ENCODE data around the gene MRPL44.
A peak's percentile ranks its signal among the peaks of the same experiment; 100 is the strongest.

Gene MRPL44

GRCh38 chr2:224009605-224010315, 52.5 kb downstream of the MRPL44 start:
- H2BK120ac ChIP-seq (ENCODE audit: low read depth, low read length), result no peak overlapping the region
- no peak overlapping the region for H3K4me3 ChIP-seq (ENCODE audit: low read length)
- H4K5ac ChIP-seq (ENCODE audit: low read length), result no peak overlapping the region
- H3K56ac ChIP-seq (ENCODE audit: low read length), result no peak overlapping the region
- no CpG with 5 or more reads among the region's 5 CpGs for WGBS (ENCODE audit: extremely low coverage, insufficient coverage, low lambda C conversion rate)
- no peak overlapping the region for H3K4me2 ChIP-seq (ENCODE audit: low read length)
- H3K18ac ChIP-seq (ENCODE audit: low read length), result no peak overlapping the region
- H3K27me3 ChIP-seq (ENCODE audit: insufficient read depth, low read length, poor library complexity), result no peaks in the 10 kb centered on the region
- H3K79me1 ChIP-seq (ENCODE audit: low read length), result peaks cover 20% of the 10 kb centered on the region
- no peak overlapping the region for H3K27ac ChIP-seq (ENCODE audit: low read depth, low read length)
- no peak overlapping the region for H2BK15ac ChIP-seq (replicated peaks; ENCODE audit: low read depth)
- H3K4ac ChIP-seq (ENCODE audit: low read depth, low read length), result no peak overlapping the region
- peaks cover 72% of the 10 kb centered on the region for H3K79me2 ChIP-seq (ENCODE audit: control insufficient read depth, insufficient read depth, low read length)
- peaks cover 2% of the 10 kb centered on the region for H3K4me1 ChIP-seq (ENCODE audit: control insufficient read depth, low read depth, low read length)
- peaks cover 1% of the 10 kb centered on the region for H3K36me3 ChIP-seq (ENCODE audit: control insufficient read depth, insufficient read depth, low read length)
- H2AK5ac ChIP-seq (ENCODE audit: low read length), result no peak overlapping the region
- no peak overlapping the region for H2BK5ac ChIP-seq (ENCODE audit: low read length)
- no peak for DNase-seq
- no peak overlapping the region for H4K8ac ChIP-seq (ENCODE audit: low read depth, low read length)
- H3K23ac ChIP-seq (ENCODE audit: low read length), result no peak overlapping the region
- no peak overlapping the region for H3K9ac ChIP-seq (ENCODE audit: low read length)

- WGBS (ENCODE audit: extremely low coverage, insufficient coverage, low lambda C conversion rate), result no CpG with 5 or more reads among the region's 1 CpG
- Histone ChIP-seq H3K36me3 (ENCODE audit: control insufficient read depth, insufficient read depth, low read length) (peaks cover 1% of the 10 kb centered on the region), H3K4ac (ENCODE audit: low read depth, low read length) (no peak overlapping the region), H3K79me1 (ENCODE audit: low read length) (peaks cover 18% of the 10 kb centered on the region), H3K27ac (ENCODE audit: low read depth, low read length) (no peak overlapping the region), H3K4me3 (ENCODE audit: low read length) (no peak overlapping the region), H2BK15ac (replicated peaks; ENCODE audit: low read depth) (no peak overlapping the region), H2AK5ac (ENCODE audit: low read length) (no peak overlapping the region), H3K18ac (ENCODE audit: low read length) (no peak overlapping the region), H3K56ac (ENCODE audit: low read length) (no peak overlapping the region), H3K9ac (ENCODE audit: low read length) (no peak overlapping the region), H3K4me1 (ENCODE audit: control insufficient read depth, low read depth, low read length) (peaks cover 2% of the 10 kb centered on the region), H3K23ac (ENCODE audit: low read length) (no peak overlapping the region), H3K27me3 (ENCODE audit: insufficient read depth, low read length, poor library complexity) (no peaks in the 10 kb centered on the region), H4K5ac (ENCODE audit: low read length) (no peak overlapping the region), H3K79me2 (ENCODE audit: control insufficient read depth, insufficient read depth, low read length) (peaks cover 73% of the 10 kb centered on the region), H4K8ac (ENCODE audit: low read depth, low read length) (no peak overlapping the region), H3K4me2 (ENCODE audit: low read length) (no peak overlapping the region), H2BK120ac (ENCODE audit: low read depth, low read length) (no peak overlapping the region), H2BK5ac (ENCODE audit: low read length) (no peak overlapping the region)
- DNase-seq, result peak; percentile 53
These were observed 54.6 kb downstream of the MRPL44 start for GRCh38 chr2:224011837-224012236.

GRCh38 chr2:224014336-224014735, 57.1 kb downstream of the MRPL44 start:
- H3K23ac ChIP-seq (ENCODE audit: low read length), result no peak overlapping the region
- H3K79me1 ChIP-seq (ENCODE audit: low read length), result peaks cover 20% of the 10 kb centered on the region
- no peak overlapping the region for H2AK5ac ChIP-seq (ENCODE audit: low read length)
- no peak overlapping the region for H2BK15ac ChIP-seq (replicated peaks; ENCODE audit: low read depth)
- H3K4me1 ChIP-seq (ENCODE audit: control insufficient read depth, low read depth, low read length), result peaks cover 2% of the 10 kb centered on the region
- peaks cover 1% of the 10 kb centered on the region for H3K36me3 ChIP-seq (ENCODE audit: control insufficient read depth, insufficient read depth, low read length)
- H3K4me3 ChIP-seq (ENCODE audit: low read length), result no peak overlapping the region
- H2BK5ac ChIP-seq (ENCODE audit: low read length), result no peak overlapping the region
- H3K56ac ChIP-seq (ENCODE audit: low read length), result no peak overlapping the region
- H3K9ac ChIP-seq (ENCODE audit: low read length), result no peak overlapping the region
- WGBS (ENCODE audit: extremely low coverage, insufficient coverage, low lambda C conversion rate), result no CpG with 5 or more reads among the region's 4 CpGs
- no peak overlapping the region for H3K4ac ChIP-seq (ENCODE audit: low read depth, low read length)
- no peak overlapping the region for H4K5ac ChIP-seq (ENCODE audit: low read length)
- no peaks in the 10 kb centered on the region for H3K27me3 ChIP-seq (ENCODE audit: insufficient read depth, low read length, poor library complexity)
- H2BK120ac ChIP-seq (ENCODE audit: low read depth, low read length), result no peak overlapping the region
- no peak overlapping the region for H4K8ac ChIP-seq (ENCODE audit: low read depth, low read length)
- peaks cover 73% of the 10 kb centered on the region for H3K79me2 ChIP-seq (ENCODE audit: control insufficient read depth, insufficient read depth, low read length)
- no peak for DNase-seq
- H3K4me2 ChIP-seq (ENCODE audit: low read length), result no peak overlapping the region
- H3K18ac ChIP-seq (ENCODE audit: low read length), result no peak overlapping the region
- H3K27ac ChIP-seq (ENCODE audit: low read depth, low read length), result no peak overlapping the region

GRCh38 chr2:224016963-224017362, 59.7 kb downstream of the MRPL44 start:
- no peaks in the 10 kb centered on the region for H3K4me1 ChIP-seq (ENCODE audit: control insufficient read depth, low read depth, low read length)
- H3K18ac ChIP-seq (ENCODE audit: low read length), result no peak overlapping the region
- H3K79me1 ChIP-seq (ENCODE audit: low read length), result peaks cover 29% of the 10 kb centered on the region
- no peak overlapping the region for H3K27ac ChIP-seq (ENCODE audit: low read depth, low read length)
- no peaks in the 10 kb centered on the region for H3K27me3 ChIP-seq (ENCODE audit: insufficient read depth, low read length, poor library complexity)
- H2BK120ac ChIP-seq (ENCODE audit: low read depth, low read length), result no peak overlapping the region
- H4K8ac ChIP-seq (ENCODE audit: low read depth, low read length), result peak overlapping the region; percentile 65
- no peak overlapping the region for H3K56ac ChIP-seq (ENCODE audit: low read length)
- no peak overlapping the region for H3K23ac ChIP-seq (ENCODE audit: low read length)
- DNase-seq, result no peak
- H2BK5ac ChIP-seq (ENCODE audit: low read length), result no peak overlapping the region
- H3K4me2 ChIP-seq (ENCODE audit: low read length), result no peak overlapping the region
- no peak overlapping the region for H3K4me3 ChIP-seq (ENCODE audit: low read length)
- no peak overlapping the region for H2BK15ac ChIP-seq (replicated peaks; ENCODE audit: low read depth)
- peaks cover 78% of the 10 kb centered on the region for H3K79me2 ChIP-seq (ENCODE audit: control insufficient read depth, insufficient read depth, low read length)
- H3K9ac ChIP-seq (ENCODE audit: low read length), result no peak overlapping the region
- WGBS (ENCODE audit: extremely low coverage, insufficient coverage, low lambda C conversion rate), result no CpG with 5 or more reads among the region's 3 CpGs
- peaks cover 4% of the 10 kb centered on the region for H3K36me3 ChIP-seq (ENCODE audit: control insufficient read depth, insufficient read depth, low read length)
- H2AK5ac ChIP-seq (ENCODE audit: low read length), result no peak overlapping the region
- H4K5ac ChIP-seq (ENCODE audit: low read length), result no peak overlapping the region
- H3K4ac ChIP-seq (ENCODE audit: low read depth, low read length), result no peak overlapping the region
